Head of caudate nucleus (tissue), 42 donors: ENCODE measurements around the gene PSMD3.

ENCODE experiments used
- DNase-seq, 42 donors: peaks; one replicate each; pipeline versions ENCODE4 v3.0.0 to v3.0.0-alpha.2; 2020 to 2021; ENCODE audit warnings: mixed read lengths in 7 of 42
- intact Hi-C: fragments of 100-400 bp; cut with DNase I; formaldehyde crosslinking; loops from one replicate; pipeline ENCODE4 v1.15.0; 2022

Gene PSMD3

GRCh38 chr17:40015998-40016985 is 35.7 kb downstream of the PSMD3 start:
- intact Hi-C loops, result loop anchor here (10.0 kb wide), 2 partner anchors 69 to 179 kb away; no protein-coding TSS in a partner anchor
- no peak for DNase-seq

- DNase-seq, result no peak
- intact Hi-C loops, result loop anchor here (10.0 kb wide), 2 partner anchors 67 to 177 kb away; no protein-coding TSS in a partner anchor
Measured at GRCh38 chr17:40017422-40018080, 36.9 kb downstream of the PSMD3 start.

- intact Hi-C loops, result loop anchor here (10.0 kb wide), 2 partner anchors 66 to 176 kb away; no protein-coding TSS in a partner anchor
- peak in 2 of 42 donors; percentile 4 to 5 for DNase-seq
Measured at GRCh38 chr17:40018211-40019121, 37.9 kb downstream of the PSMD3 start.

- no peak for DNase-seq
- intact Hi-C loops, result loop anchor here (10.0 kb wide), 2 partner anchors 65 to 175 kb away; no protein-coding TSS in a partner anchor
Measured at GRCh38 chr17:40019140-40019991, 38.8 kb downstream of the PSMD3 start.

GRCh38 chr17:40020146-40020545 is 39.5 kb downstream of the PSMD3 start:
- DNase-seq, result no peak
- intact Hi-C loops, result no loop called here

- DNase-seq, result no peak
- intact Hi-C loops, result no loop called here
Measured at GRCh38 chr17:40021451-40021971, 40.9 kb downstream of the PSMD3 start.

GRCh38 chr17:40022497-40022896 is 41.9 kb downstream of the PSMD3 start:
- intact Hi-C loops, result no loop called here
- no peak for DNase-seq

- DNase-seq, result no peak
- intact Hi-C loops, result no loop called here
Measured at GRCh38 chr17:40022961-40023541, 42.4 kb downstream of the PSMD3 start.

GRCh38 chr17:40023590-40024292 is 43.1 kb downstream of the PSMD3 start:
- DNase-seq, result no peak
- intact Hi-C loops, result no loop called here

GRCh38 chr17:40024901-40025300 is 44.3 kb downstream of the PSMD3 start:
- no peak for DNase-seq
- intact Hi-C loops, result no loop called here

- no peak for DNase-seq
- intact Hi-C loops, result no loop called here
Measured at GRCh38 chr17:40025559-40025958, 45.0 kb downstream of the PSMD3 start.

- intact Hi-C loops, result no loop called here
- no peak for DNase-seq
Measured at GRCh38 chr17:40025991-40026815, 45.6 kb downstream of the PSMD3 start.

- DNase-seq, result peak; percentile 52 to 91 (median 81)
- intact Hi-C loops, result no loop called here
Measured at GRCh38 chr17:40026816-40027613, 46.4 kb downstream of the PSMD3 start.

- DNase-seq, result no peak
- intact Hi-C loops, result no loop called here
Measured at GRCh38 chr17:40027614-40028012, 47.0 kb downstream of the PSMD3 start.

- DNase-seq, result no peak
Measured at GRCh38 chr17:40028595-40028994, 48.0 kb downstream of the PSMD3 start.

More at GRCh38 chr17:40028595-40028994, 48.0 kb downstream of the PSMD3 start:
- intact Hi-C loops, result no loop called here
